Activated naive CD8-positive, alpha-beta T cell treated with anti-CD3 and anti-CD28 coated beads, Interleukin-2, amount 50 U/mL, for 24 hours (primary cell): ENCODE results near the gene MERTK.

Source experiments
- ATAC-seq: fragments of 150-1000 bp; cut with Tn5 transposase; one replicate; pipeline ENCODE4 v1.10.0; 2021
- DNase-seq: peaks from one replicate; pipeline ENCODE4 v3.0.0; 2021
- H3K27ac Mint-ChIP-seq: one replicate; pipeline ENCODE4 v1.8.0; 2021; ENCODE audit warnings: mild to moderate bottlenecking, mixed read lengths
- H3K27me3 Mint-ChIP-seq: one replicate; pipeline ENCODE4 v1.8.0; 2021; ENCODE audit warnings: mixed read lengths
- H3K36me3 Mint-ChIP-seq: one replicate; pipeline ENCODE4 v1.8.0; 2021; ENCODE audit warnings: low read depth, mixed read lengths
- H3K4me1 Mint-ChIP-seq: one replicate; pipeline ENCODE4 v1.8.0; 2021; ENCODE audit warnings: mixed read lengths
- H3K4me3 Mint-ChIP-seq: one replicate; pipeline ENCODE4 v1.8.0; 2021; ENCODE audit warnings: mild to moderate bottlenecking, moderate library complexity, mixed read lengths
- H3K9me3 Mint-ChIP-seq: one replicate; pipeline ENCODE4 v1.8.0; 2021; ENCODE audit warnings: mixed read lengths

Gene MERTK

DNA sequence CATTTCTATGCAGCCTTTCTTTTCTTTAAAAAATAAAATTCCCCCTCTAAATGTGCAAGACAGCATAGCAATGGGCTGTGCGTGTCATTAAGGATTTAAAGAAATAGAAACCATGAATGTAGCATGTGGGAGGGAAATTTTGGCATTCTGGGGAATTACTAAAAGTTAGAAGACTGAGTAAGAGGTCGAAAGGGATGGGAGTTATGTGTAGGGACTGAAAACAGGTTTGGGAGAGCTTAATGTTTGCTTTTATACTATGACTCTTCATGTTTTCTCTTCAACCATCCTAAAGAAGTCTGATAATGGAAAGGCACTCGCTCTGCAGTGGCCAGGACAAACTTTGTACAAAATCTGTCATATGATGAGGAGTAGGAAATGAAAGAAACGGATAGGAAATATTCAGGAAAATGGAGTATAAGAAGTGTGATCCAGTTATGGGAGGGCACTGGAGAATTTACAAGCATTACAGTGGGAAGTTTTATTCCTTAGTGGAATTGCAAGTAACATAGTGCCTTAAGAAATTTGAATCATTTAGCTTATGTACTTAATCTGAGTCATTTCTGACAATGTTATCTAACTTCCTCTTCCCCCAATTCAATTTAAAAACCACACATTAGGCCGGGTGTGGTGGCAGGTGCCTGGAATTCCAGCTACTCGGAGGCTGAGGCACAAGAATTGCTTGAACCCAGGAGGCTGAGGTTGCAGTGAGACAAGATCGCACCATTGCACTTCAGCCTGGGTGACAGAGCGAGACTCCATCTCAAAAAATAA is 177.3 kb downstream of the MERTK start:
- Mint-ChIP-seq H3K36me3 (peaks cover 62% of the 10 kb centered on the region), H3K27ac (peak overlapping the region; percentile 53), H3K9me3 (peaks cover 11% of the 10 kb centered on the region), H3K4me1 (peaks cover 45% of the 10 kb centered on the region), H3K27me3 (no peaks in the 10 kb centered on the region), H3K4me3 (peak overlapping the region; percentile 9)
- DNase-seq: no peak
- peak; percentile 58 for ATAC-seq

DNA sequence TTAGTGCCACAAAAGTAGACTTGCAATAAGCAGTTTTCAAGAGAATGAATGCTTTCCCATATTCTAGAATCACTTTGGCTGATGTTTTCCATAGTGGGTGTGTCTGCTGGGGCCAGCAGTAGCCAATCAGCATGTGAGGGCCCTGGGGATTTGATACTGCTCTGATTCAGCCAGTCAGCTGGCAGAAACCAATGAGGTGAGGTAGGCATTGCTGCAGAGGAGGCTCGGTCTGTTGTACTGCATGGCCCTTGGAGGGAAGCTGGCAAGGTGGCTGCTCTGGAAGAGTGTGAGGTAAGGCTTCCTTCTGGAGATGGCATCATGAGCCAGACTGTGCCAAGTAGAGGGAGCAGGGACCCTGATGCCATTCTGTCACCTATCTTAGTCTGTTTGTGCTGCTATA is 179.4 kb downstream of the MERTK start:
- H3K27me3 Mint-ChIP-seq: no peaks in the 10 kb centered on the region

More for the DNA sequence above, 179.4 kb downstream of the MERTK start:
- ATAC-seq: peak; percentile 13
- H3K4me1 Mint-ChIP-seq: peaks cover 32% of the 10 kb centered on the region
- H3K36me3 Mint-ChIP-seq: peaks cover 61% of the 10 kb centered on the region
- H3K27ac Mint-ChIP-seq: no peak overlapping the region
- peaks cover 11% of the 10 kb centered on the region for H3K9me3 Mint-ChIP-seq
- H3K4me3 Mint-ChIP-seq: no peak overlapping the region
- DNase-seq: no peak
